Islet of Langerhans (tissue), 1 donor: ENCODE data around the gene PLCD4.

Experiments
- FAIRE-seq: peaks from one replicate; lab custom pipeline; 2011; peaks lifted over from hg19 to GRCh38; lab: Jason Lieb, UNC

PLCD4 gene

GRCh38 chr2:218664653-218665052, 57.0 kb downstream of the PLCD4 start:
- no peak for FAIRE-seq

- no peak for FAIRE-seq
Observed at GRCh38 chr2:218671097-218671653, 63.5 kb downstream of the PLCD4 start.

- no peak for FAIRE-seq
Observed at GRCh38 chr2:218671654-218672566, 64.2 kb downstream of the PLCD4 start, which contains the start of the genes RNF25 and STK36. RNF25 (minus strand) TSS chr2:218672002; CDS start chr2:218671970, 32 bp downstream. STK36 (plus strand) TSS chr2:218672086; CDS start chr2:218672830, 744 bp downstream.

DNA sequence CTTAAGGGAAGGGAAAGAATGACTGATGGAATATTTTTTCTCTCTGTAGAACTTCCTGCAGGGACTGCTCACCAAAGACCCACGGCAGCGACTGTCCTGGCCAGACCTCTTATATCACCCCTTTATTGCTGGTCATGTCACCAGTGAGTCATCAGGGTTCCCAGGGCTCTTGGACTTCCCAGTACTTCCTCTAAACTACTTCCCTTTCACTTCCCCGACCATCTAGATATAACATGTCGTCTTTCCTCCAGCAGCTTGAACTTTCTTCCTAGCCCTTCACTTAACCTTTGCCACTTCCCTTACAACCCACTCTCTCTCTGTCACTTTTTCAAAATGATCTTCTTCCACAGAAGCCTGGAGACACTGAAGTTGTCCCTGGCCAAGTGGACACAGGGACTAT, 71.4 kb downstream of the PLCD4 start:
- FAIRE-seq = no peak

DNA sequence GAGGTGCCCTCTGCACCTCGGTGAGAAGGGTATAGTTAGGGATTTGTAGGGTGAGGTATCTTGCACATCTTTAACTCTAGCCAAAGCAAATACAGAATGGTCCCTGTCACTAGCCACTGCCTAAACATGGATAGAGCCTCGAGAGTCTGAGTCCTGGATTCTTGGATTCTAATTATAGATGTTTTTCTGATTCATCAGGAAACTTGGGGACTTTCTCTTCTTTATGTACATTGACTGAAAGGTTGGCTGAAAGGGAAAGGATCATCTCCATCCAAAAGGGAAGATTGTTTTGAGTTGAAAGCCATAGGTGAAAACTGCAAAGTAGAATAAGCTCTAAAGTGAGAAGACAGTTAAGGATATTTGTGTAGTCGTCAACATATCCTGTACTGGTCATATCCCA, 72.4 kb downstream of the PLCD4 start:
- no peak for FAIRE-seq
